MM.1S (cell line): ENCODE data around the gene POLR2H.
A peak's percentile ranks its signal among the peaks of the same experiment; 100 is the strongest.

Experiments
- DNase-seq: peaks from one replicate; pipeline ENCODE4 v3.0.0-alpha.2; 2015
- H2AFZ ChIP-seq: fragments of 300-600 bp; sonication (generic); 2 replicates; pipeline ENCODE4 v1.6.0; 2016; ENCODE audit warnings: antibody characterized with exemption, low read length
- H3F3A ChIP-seq: fragments of 300-600 bp; sonication (generic); 2 replicates; pipeline ENCODE4 v1.6.1; 2016; ENCODE audit warnings: mild to moderate bottlenecking, antibody characterized with exemption, low read length, moderate library complexity, mixed read lengths; ENCODE audit not compliant: insufficient read depth
- H3K27ac ChIP-seq: fragments of 300-600 bp; sonication (generic); 2 replicates; pipeline ENCODE4 v1.5.1; 2016; ENCODE audit warnings: mild to moderate bottlenecking, low read length
- H3K27me3 ChIP-seq: fragments of 300-600 bp; sonication (generic); replicated peaks from 2 replicates; pipeline ENCODE4 v1.6.0; 2016; ENCODE audit warnings: low read length; ENCODE audit not compliant: insufficient read depth
- H3K36me3 ChIP-seq: fragments of 300-600 bp; sonication (generic); replicated peaks from 2 replicates; pipeline ENCODE4 v1.6.1; 2016; ENCODE audit warnings: mild to moderate bottlenecking, low read length, mixed read lengths; ENCODE audit not compliant: insufficient read depth
- H3K4me1 ChIP-seq: fragments of 300-600 bp; sonication (generic); 2 replicates; pipeline ENCODE4 v1.6.1; 2016; ENCODE audit warnings: low read length, mixed read lengths
- H3K4me2 ChIP-seq: fragments of 300-600 bp; sonication (generic); 2 replicates; pipeline ENCODE4 v1.6.0; 2016; ENCODE audit warnings: low read depth, low read length
- H3K4me3 ChIP-seq: fragments of 300-600 bp; sonication (generic); 2 replicates; pipeline ENCODE4 v1.5.1; 2016; ENCODE audit warnings: low read length, mixed read lengths
- H3K79me2 ChIP-seq: fragments of 300-600 bp; sonication (generic); 2 replicates; pipeline ENCODE4 v1.6.1; 2016; ENCODE audit warnings: mixed run types, low read length, mixed read lengths
- H3K9ac ChIP-seq: fragments of 300-600 bp; sonication (generic); 2 replicates; pipeline ENCODE4 v1.6.1; 2016; ENCODE audit warnings: low read length, mixed read lengths
- H3K9me2 ChIP-seq: fragments of 300-600 bp; sonication (generic); replicated peaks from 2 replicates; pipeline ENCODE4 v1.6.1; 2016; ENCODE audit warnings: mild to moderate bottlenecking, low read length, mixed read lengths; ENCODE audit not compliant: insufficient read depth
- H3K9me3 ChIP-seq: fragments of 300-600 bp; sonication (generic); replicated peaks from 2 replicates; pipeline ENCODE4 v1.6.1; 2016; ENCODE audit warnings: mild to moderate bottlenecking, low read length, mixed read lengths; ENCODE audit not compliant: insufficient read depth
- H4K20me1 ChIP-seq: fragments of 300-600 bp; sonication (generic); 2 replicates; pipeline ENCODE4 v1.6.1; 2016; ENCODE audit warnings: mild to moderate bottlenecking, low read length, moderate library complexity, mixed read lengths; ENCODE audit not compliant: insufficient read depth
- CTCF ChIP-seq: fragments of 300-600 bp; sonication (generic); IDR thresholded peaks from 2 replicates; pipeline ENCODE4 v1.5.1; 2016; ENCODE audit warnings: antibody characterized with exemption, low read length, mixed read lengths
- EZH2 ChIP-seq: fragments of 300-600 bp; sonication (generic); optimal IDR thresholded peaks from 2 replicates; pipeline ENCODE3; 2017; ENCODE audit warnings: low read depth, mild to moderate bottlenecking, antibody characterized with exemption, low read length, mixed read lengths
- EZH2phosphoT487 ChIP-seq: fragments of 300-600 bp; sonication (generic); IDR thresholded peaks from 2 replicates; pipeline ENCODE4 v1.6.1; 2018; ENCODE audit warnings: antibody characterized with exemption, low read length

Gene POLR2H

DNA sequence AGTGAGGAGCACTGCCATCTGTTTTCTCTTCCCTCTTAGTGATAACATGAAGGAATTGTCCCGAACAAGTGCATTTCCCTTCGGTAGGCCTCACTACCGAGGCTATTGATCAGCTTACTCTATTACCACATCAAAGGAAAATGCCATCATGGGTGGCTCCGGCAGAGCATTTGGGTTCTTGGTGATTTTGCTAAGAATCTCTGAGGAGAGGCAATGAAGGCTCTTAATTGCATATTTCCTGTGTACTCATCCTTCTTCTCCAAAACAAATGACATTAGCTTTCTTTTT lies 53.6 kb downstream of the POLR2H start:
- Histone ChIP-seq H3K27ac (no peak overlapping the region), H3K4me1 (no peaks in the 10 kb centered on the region), H3K27me3 (no peaks in the 10 kb centered on the region), H2AFZ (no peak overlapping the region), H3K4me3 (no peak overlapping the region), H3K9ac (no peak overlapping the region), H3K36me3 (no peaks in the 10 kb centered on the region), H4K20me1 (no peaks in the 10 kb centered on the region), H3K79me2 (no peaks in the 10 kb centered on the region), H3K9me2 (no peaks in the 10 kb centered on the region), H3K9me3 (no peaks in the 10 kb centered on the region), H3K4me2 (no peak overlapping the region), H3F3A (no peaks in the 10 kb centered on the region)
- DNase-seq: no peak
- TF ChIP-seq EZH2 (no peak), EZH2phosphoT487 (no peak), CTCF (no peak)

- Histone ChIP-seq H2AFZ (no peak overlapping the region), H3K4me1 (peaks cover under 1% of the 10 kb centered on the region), H3K4me3 (no peak overlapping the region), H3K27me3 (no peaks in the 10 kb centered on the region), H3K9me3 (no peaks in the 10 kb centered on the region), H3K9ac (no peak overlapping the region), H4K20me1 (no peaks in the 10 kb centered on the region), H3K4me2 (peak overlapping the region; percentile 15; the same call in 1 of the 2 replicates), H3K36me3 (no peaks in the 10 kb centered on the region), H3F3A (no peaks in the 10 kb centered on the region), H3K27ac (no peak overlapping the region), H3K79me2 (no peaks in the 10 kb centered on the region), H3K9me2 (no peaks in the 10 kb centered on the region)
- peak; percentile 85 for DNase-seq
- TF ChIP-seq EZH2phosphoT487: no peak
- no peak for TF ChIP-seq EZH2
- peak; percentile 98 for TF ChIP-seq CTCF
Observed at GRCh38 chr3:184417619-184418327, 56.3 kb downstream of the POLR2H start.
